AG04449 (cell line): ENCODE data around the gene NID2.

Experiments
- CTCF ChIA-PET: fragments of 350-600 bp; formaldehyde crosslinking; extraction: SDS; loops from one replicate; lab custom pipeline; 2021; ENCODE audit warnings: antibody characterized with exemption; lab: Yijun Ruan, JAX
- POLR2A ChIA-PET: fragments of 400-600, 350-600 bp; formaldehyde crosslinking; extraction: SDS; loops from one replicate; lab custom pipeline; 2020; ENCODE audit warnings: antibody characterized with exemption, inconsistent platforms; lab: Yijun Ruan, JAX
- DNase-seq: peaks from one replicate; pipeline ENCODE4 v3.0.0-alpha.2; 2010; ENCODE audit warnings: low read depth, low spot score
- H3K4me3 ChIP-seq: 2 replicates; pipeline ENCODE4 v1.5.1; 2011; ENCODE audit warnings: low read depth, mild to moderate bottlenecking, control low read depth, low read length
- TF ChIP-seq, protein P1 (sequence below): IDR thresholded peaks from one replicate; pipeline ENCODE4 v1.5.1; 2011; ENCODE audit warnings: mild to moderate bottlenecking, moderate library complexity, low read length, control low read depth, inconsistent platforms; ENCODE audit not compliant: insufficient read depth; ENCODE audit errors: missing control alignments

NID2 gene

GRCh38 chr14:52033101-52033642 is 35.7 kb downstream of the NID2 start:
- DNase-seq = no peak
- ChIA-PET POLR2A (interaction anchor here (0.7 to 1.2 kb wide), 2 partner anchors 9 to 12 kb away, joined by 3 to 4 read pairs; no protein-coding TSS in a partner anchor), CTCF (interaction anchor here (0.9 to 2.9 kb wide), 5 partner anchors 11 to 99 kb away, joined by 3 to 18 read pairs (median 3); no protein-coding TSS in a partner anchor)
- TF ChIP-seq, protein P1, sequence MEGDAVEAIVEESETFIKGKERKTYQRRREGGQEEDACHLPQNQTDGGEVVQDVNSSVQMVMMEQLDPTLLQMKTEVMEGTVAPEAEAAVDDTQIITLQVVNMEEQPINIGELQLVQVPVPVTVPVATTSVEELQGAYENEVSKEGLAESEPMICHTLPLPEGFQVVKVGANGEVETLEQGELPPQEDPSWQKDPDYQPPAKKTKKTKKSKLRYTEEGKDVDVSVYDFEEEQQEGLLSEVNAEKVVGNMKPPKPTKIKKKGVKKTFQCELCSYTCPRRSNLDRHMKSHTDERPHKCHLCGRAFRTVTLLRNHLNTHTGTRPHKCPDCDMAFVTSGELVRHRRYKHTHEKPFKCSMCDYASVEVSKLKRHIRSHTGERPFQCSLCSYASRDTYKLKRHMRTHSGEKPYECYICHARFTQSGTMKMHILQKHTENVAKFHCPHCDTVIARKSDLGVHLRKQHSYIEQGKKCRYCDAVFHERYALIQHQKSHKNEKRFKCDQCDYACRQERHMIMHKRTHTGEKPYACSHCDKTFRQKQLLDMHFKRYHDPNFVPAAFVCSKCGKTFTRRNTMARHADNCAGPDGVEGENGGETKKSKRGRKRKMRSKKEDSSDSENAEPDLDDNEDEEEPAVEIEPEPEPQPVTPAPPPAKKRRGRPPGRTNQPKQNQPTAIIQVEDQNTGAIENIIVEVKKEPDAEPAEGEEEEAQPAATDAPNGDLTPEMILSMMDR = no peak
- H3K4me3 ChIP-seq = no peak overlapping the region; the same call in none of the 2 replicates

DNA sequence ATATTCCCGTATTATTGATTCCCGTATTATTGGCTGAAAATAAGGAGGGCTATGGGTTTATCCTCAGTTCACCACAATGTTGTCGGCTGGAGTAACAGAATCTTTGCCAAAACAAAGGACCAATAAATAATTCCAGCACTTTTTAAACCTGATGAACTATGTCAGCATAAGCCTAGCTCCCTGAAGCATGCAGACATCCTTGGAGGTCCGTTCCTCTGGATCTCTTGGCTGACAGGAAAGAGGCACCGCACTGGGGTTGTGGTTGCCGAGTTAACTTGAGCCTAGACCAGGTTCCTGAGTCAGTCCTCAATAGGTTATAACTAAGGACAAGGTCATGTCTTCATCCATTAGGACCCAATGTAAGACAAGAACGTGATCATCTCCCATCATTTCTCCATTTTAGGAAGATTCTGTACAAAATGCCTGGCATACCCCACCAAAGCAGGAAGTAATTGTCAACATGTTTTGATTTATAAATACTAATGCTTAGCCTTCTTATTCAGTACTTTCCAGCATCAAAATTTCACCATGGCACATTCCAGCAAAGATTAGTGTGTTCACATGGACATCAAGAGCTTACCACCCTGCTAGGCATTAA is 36.6 kb downstream of the NID2 start:
- POLR2A ChIA-PET = interaction anchor here (0.6 to 1.2 kb wide), 4 partner anchors 13 to 42 kb away, joined by 3 to 4 read pairs (median 4); partner anchors contain the start of gene NID2
- no peak for DNase-seq
- no peak overlapping the region for H3K4me3 ChIP-seq
- TF ChIP-seq, protein P1 = no peak
- CTCF ChIA-PET = interaction anchor here (0.9 to 2.9 kb wide), 5 partner anchors 11 to 53 kb away, joined by 3 to 18 read pairs (median 3); no protein-coding TSS in a partner anchor

DNA sequence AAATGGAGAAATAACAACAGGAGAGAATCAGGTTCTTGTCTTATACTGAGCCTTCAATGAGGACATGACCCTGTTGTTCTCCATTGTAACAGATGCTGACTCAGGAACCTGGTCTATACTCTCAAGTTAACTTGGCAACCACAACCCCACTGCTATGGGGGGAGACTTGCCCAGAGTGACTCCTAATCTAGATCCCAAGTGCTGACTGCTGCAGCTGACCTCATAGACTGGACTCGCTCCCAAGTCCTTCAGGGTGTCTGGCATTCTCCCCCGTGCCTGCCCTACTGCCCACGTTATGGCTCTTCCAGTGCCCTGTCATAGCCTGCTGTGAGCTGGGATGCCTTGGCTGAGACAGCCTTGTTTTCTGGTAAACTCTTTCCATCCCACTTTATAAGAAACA is 37.1 kb downstream of the NID2 start:
- TF ChIP-seq, protein P1 = no peak
- CTCF ChIA-PET = interaction anchor here (0.9 to 2.9 kb wide), 4 partner anchors 9 to 40 kb away, joined by 3 to 18 read pairs (median 3); no protein-coding TSS in a partner anchor
- H3K4me3 ChIP-seq = no peak overlapping the region
- POLR2A ChIA-PET = interaction anchor here (0.6 to 1.0 kb wide), 3 partner anchors 16 to 42 kb away, joined by 3 to 4 read pairs (median 4); partner anchors contain the start of gene NID2
- no peak for DNase-seq

GRCh38 chr14:52029881-52030280 is 39.0 kb downstream of the NID2 start:
- no peak for DNase-seq
- ChIA-PET POLR2A (no interaction called here), CTCF (interaction anchor here (1.4 kb wide), 1 partner anchor 14 kb away, joined by 5 read pairs; no protein-coding TSS in a partner anchor)
- TF ChIP-seq, protein P1 = no peak
- H3K4me3 ChIP-seq = no peak overlapping the region

- TF ChIP-seq, protein P1 = no peak
- DNase-seq = no peak
- ChIA-PET POLR2A (interaction anchor here (1.8 kb wide), 1 partner anchor 42 kb away, joined by 4 read pairs; the partner anchor contains the start of gene NID2), CTCF (interaction anchor here (0.7 to 4.1 kb wide), 3 partner anchors 10 to 45 kb away, joined by 3 to 20 read pairs (median 5); no protein-coding TSS in a partner anchor)
- no peak overlapping the region for H3K4me3 ChIP-seq
These were observed 42.0 kb downstream of the NID2 start for GRCh38 chr14:52026901-52027300.

DNA sequence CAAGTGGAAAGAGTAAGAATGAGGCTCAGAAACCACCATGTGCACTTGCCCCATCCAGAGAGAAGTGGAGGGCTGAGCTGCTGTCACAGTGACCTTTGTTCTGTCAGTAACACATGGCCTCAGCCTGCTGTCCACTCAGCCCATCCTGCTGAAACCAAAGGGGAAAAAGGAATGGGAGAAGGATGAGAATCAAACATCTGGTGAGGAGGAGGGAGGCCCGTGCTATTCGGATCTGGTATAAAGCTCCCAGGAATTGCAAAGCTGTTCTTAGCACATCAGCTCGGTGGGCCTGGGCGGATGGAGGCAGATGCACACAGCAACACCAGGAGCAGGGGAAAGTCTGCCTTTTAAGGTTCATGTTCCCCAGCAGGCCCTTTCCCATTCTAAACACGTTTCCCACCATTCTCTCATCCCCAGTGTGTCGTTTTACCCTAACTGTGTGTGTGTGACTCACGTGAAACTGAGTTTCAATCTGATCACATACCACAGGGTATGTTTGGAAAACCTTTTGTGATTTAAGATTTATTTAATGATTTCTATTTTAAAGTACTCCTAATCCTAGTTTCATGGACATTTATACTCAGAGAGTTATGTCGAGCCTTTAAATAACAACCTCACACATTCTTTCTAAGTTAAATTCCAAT is 42.7 kb downstream of the NID2 start:
- TF ChIP-seq, protein P1 = no peak
- no peak for DNase-seq
- no peak overlapping the region for H3K4me3 ChIP-seq
- ChIA-PET POLR2A (interaction anchor here (1.4 to 2.0 kb wide), 2 partner anchors 19 to 43 kb away, joined by 4 to 7 read pairs; partner anchors contain the start of gene NID2), CTCF (interaction anchor here (0.9 to 4.1 kb wide), 4 partner anchors 8 to 18 kb away, joined by 3 to 20 read pairs (median 4); no protein-coding TSS in a partner anchor)
